ENCODE data around the gene TMEM61. TPM values are rescaled to one million over a fixed set of nuclear protein-coding genes. Genes with fewer than 3 reads are reported as not detected.

The TMEM61 gene
- total RNA-seq, 4 donors from 2014 or later: 3.1 to 4.6 (median 4.4) TPM

- DNase-seq (ENCODE audit: low spot score in 2 of 2): no peak
- TF ChIP-seq, protein P1, sequence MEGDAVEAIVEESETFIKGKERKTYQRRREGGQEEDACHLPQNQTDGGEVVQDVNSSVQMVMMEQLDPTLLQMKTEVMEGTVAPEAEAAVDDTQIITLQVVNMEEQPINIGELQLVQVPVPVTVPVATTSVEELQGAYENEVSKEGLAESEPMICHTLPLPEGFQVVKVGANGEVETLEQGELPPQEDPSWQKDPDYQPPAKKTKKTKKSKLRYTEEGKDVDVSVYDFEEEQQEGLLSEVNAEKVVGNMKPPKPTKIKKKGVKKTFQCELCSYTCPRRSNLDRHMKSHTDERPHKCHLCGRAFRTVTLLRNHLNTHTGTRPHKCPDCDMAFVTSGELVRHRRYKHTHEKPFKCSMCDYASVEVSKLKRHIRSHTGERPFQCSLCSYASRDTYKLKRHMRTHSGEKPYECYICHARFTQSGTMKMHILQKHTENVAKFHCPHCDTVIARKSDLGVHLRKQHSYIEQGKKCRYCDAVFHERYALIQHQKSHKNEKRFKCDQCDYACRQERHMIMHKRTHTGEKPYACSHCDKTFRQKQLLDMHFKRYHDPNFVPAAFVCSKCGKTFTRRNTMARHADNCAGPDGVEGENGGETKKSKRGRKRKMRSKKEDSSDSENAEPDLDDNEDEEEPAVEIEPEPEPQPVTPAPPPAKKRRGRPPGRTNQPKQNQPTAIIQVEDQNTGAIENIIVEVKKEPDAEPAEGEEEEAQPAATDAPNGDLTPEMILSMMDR (IDR thresholded peaks at IDR 0.05): no peak
- no peak for TF ChIP-seq POLR2A (IDR thresholded peaks at IDR 0.05)
- WGBS, 2 donors: 78 to 89% methylated on average over 3 of the region's 3 CpGs
- no peak overlapping the region for H3K4me3 ChIP-seq (ENCODE audit: low read depth, poor library complexity, severe bottlenecking)
- intact Hi-C loops (cut with DNase I; ENCODE audit: low total_unique reads): no loop called here
These were observed 27.2 kb downstream of the TMEM61 start for GRCh38 chr1:55007625-55008024.

DNA sequence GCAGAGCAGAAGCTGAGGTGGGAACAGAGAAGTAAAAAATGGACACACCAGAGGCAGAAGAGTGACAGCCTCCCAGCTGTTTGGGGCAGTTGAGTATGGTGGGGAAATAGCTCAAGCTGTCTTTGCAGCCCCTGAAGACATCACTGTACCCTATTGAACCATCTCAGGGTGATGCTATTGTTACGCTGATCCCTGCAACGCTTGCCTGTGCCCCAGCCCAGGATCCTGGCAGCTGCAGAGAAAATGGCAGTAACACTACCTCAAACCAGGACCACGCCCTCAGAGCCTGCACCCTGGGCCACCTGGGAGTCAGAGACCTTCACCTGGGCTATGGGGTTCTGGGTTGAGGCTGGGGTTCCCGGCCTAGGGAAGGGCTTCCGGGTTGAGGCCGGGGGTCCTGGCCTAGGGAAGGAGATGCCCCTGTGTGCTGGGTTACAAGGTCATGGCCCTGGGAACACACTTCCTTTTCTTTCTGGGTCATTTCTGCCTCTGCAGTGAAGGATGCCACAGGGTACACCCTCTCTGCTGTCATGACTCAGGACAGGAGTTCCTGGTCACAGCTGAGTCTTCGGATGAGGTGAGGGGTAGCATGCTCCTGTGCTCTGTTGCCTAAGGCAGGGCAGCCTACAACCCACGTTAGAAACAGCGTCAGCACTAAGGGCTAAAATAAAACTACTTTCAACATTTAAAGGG lies 29.9 kb downstream of the TMEM61 start:
- TF ChIP-seq, protein P1 (IDR thresholded peaks at IDR 0.05): no peak
- TF ChIP-seq POLR2A (IDR thresholded peaks at IDR 0.05): no peak
- no peak for DNase-seq (ENCODE audit: low spot score in 2 of 2)
- intact Hi-C loops (cut with DNase I; ENCODE audit: low total_unique reads): no loop called here
- H3K4me3 ChIP-seq (ENCODE audit: low read depth, poor library complexity, severe bottlenecking): no peak overlapping the region
- 81 to 86% methylated on average over 9 of the region's 9 CpGs for WGBS, 2 donors

- DNase-seq (ENCODE audit: low spot score in 2 of 2): no peak
- 91 to 92% methylated on average over 7 of the region's 7 CpGs for WGBS, 2 donors
- intact Hi-C loops (cut with DNase I; ENCODE audit: low total_unique reads): no loop called here
- no peak overlapping the region for H3K4me3 ChIP-seq (ENCODE audit: low read depth, poor library complexity, severe bottlenecking)
- TF ChIP-seq POLR2A (IDR thresholded peaks at IDR 0.05): no peak
- TF ChIP-seq, protein P1 (IDR thresholded peaks at IDR 0.05): no peak
These were observed 30.4 kb downstream of the TMEM61 start for GRCh38 chr1:55010887-55011217.

DNA sequence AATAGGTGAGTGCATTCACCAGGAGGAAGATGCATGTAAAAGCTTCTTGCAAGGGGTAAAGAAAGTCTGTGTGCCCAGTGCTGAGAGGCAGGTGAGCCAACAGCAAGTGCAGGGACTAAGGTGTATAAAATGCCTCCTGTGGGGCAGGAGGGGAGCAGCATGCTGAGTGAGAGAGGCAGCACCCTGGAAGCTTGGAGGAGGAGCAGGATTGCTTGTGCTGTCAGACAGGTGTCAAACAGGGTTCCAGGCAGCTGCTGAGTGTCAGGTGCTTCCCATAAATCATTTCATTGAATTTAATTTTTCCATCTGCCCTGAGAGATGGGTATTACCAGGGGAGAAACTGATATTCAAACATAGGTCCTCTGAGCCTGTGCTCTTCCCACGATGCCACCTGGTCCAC lies 32.2 kb downstream of the TMEM61 start:
- WGBS, 2 donors: 68 to 80% methylated on average over 1 of the region's 1 CpG
- no peak overlapping the region for H3K4me3 ChIP-seq (ENCODE audit: low read depth, poor library complexity, severe bottlenecking)
- intact Hi-C loops (cut with DNase I; ENCODE audit: low total_unique reads): no loop called here
- TF ChIP-seq, protein P1 (IDR thresholded peaks at IDR 0.05): no peak
- no peak for TF ChIP-seq POLR2A (IDR thresholded peaks at IDR 0.05)
- no peak for DNase-seq (ENCODE audit: low spot score in 2 of 2)

GRCh38 chr1:55015123-55015522 lies 34.7 kb downstream of the TMEM61 start:
- intact Hi-C loops (cut with DNase I; ENCODE audit: low total_unique reads): no loop called here
- 75 to 79% methylated on average over 5 of the region's 5 CpGs for WGBS, 2 donors
- TF ChIP-seq POLR2A (IDR thresholded peaks at IDR 0.05): no peak
- TF ChIP-seq, protein P1 (IDR thresholded peaks at IDR 0.05): no peak
- H3K4me3 ChIP-seq (ENCODE audit: low read depth, poor library complexity, severe bottlenecking): no peak overlapping the region
- no peak for DNase-seq (ENCODE audit: low spot score in 2 of 2)

Data from lower leg skin (tissue), 4 donors.